ENCODE results near the gene LCE1B.

The LCE1B gene

DNA sequence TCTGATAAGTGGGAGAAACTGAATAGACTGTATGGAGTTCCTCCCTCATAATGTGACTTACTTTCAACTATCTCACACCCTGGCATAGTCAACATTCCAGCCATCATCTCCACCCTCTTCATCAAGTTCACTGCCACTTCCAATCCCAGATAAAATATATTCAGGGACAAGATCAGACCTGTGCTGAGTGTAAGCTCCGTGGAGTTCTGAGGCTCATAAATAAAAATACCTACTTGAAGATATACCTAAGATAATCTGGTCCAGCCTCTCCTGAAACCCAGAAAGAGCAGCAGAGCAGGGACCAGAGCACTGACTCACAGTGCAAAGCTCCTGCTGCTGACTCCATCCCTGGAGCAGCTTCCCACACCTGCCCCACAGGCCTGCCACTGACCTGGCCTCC, 46.3 kb downstream of the LCE1B start:
- no peak overlapping the region for H3K4me3 ChIP-seq
- no peak overlapping the region for H3K27ac ChIP-seq

- Histone ChIP-seq H3K4me3 (no peak within 1 kb of the TSS), H3K27ac (no peak within 1 kb of the TSS)
Observed at GRCh38 chr1:152859696-152860095, 47.9 kb downstream of the LCE1B start, which contains the start of gene LCE7A. Gene LCE7A, plus strand, starts transcription at chr1:152859996. Its CDS starts 702 bp downstream, at chr1:152860698.

DNA sequence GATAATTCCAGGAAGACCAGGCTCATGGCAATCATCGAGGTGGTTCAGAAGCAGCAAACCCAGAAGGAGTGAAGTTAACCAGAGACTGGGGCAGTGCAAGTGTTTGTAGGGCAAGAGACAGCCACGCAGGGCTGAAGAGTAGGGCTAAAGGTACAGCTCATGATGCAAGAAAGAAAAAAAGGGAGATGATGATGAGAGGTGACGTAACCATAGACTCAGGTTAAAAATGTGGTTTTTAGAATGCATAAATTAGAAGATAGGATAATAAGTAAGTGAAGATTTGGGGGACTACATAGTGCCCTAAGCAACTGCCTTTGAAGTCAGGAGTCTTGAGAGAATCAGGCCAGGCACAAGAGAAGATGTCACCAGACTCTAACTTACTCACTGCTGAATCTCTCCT, 48.4 kb downstream of the LCE1B start:
- Histone ChIP-seq H3K27ac (no peak overlapping the region), H3K4me3 (no peak overlapping the region)

- H3K27ac ChIP-seq: no peak overlapping the region
- H3K4me3 ChIP-seq: no peak overlapping the region
Observed at GRCh38 chr1:152861374-152861773, 49.6 kb downstream of the LCE1B start.
